ENCODE measurements around the gene ITPKB.

The ITPKB gene

GRCh38 chr1:226738995-226739695, at the start of gene ITPKB:
TSS of gene ITPKB (minus strand) at chr1:226739282. CDS start at chr1:226737458, 1,824 bp downstream.
- peak; percentile 86 for DNase-seq
- Histone ChIP-seq H3K4me2 (ENCODE audit: low read depth, low read length) (peak within 1 kb of the TSS; percentile 71), H3K27me3 (replicated peaks; ENCODE audit: insufficient read depth, low read length) (no peaks in the 10 kb centered on the region)

GRCh38 chr1:226787638-226788037, 48.6 kb upstream of the ITPKB start:
- Histone ChIP-seq H3K4me3 (ENCODE audit: low read length) (no peak overlapping the region), H3F3A (ENCODE audit: insufficient read depth, low read length) (no peaks in the 10 kb centered on the region), H3K9me2 (replicated peaks; ENCODE audit: insufficient read depth, low read length) (no peaks in the 10 kb centered on the region), H4K20me1 (ENCODE audit: insufficient read depth, low read length) (no peaks in the 10 kb centered on the region), H3K4me1 (ENCODE audit: low read length) (no peaks in the 10 kb centered on the region), H3K79me2 (ENCODE audit: low read length) (no peaks in the 10 kb centered on the region), H3K36me3 (replicated peaks; ENCODE audit: insufficient read depth, low read length) (no peaks in the 10 kb centered on the region), H3K27ac (ENCODE audit: low read length) (no peak overlapping the region), H3K4me2 (ENCODE audit: low read depth, low read length) (no peak overlapping the region), H2AFZ (ENCODE audit: low read length) (no peak overlapping the region), H3K9me3 (replicated peaks; ENCODE audit: insufficient read depth, low read length) (no peaks in the 10 kb centered on the region), H3K27me3 (replicated peaks; ENCODE audit: insufficient read depth, low read length) (no peaks in the 10 kb centered on the region), H3K9ac (ENCODE audit: low read length) (no peak overlapping the region)
- no peak for DNase-seq
- TF ChIP-seq EZH2phosphoT487 (IDR thresholded peaks at IDR 0.05; ENCODE audit: low read length): no peak
- no peak for TF ChIP-seq CTCF (IDR thresholded peaks at IDR 0.05; ENCODE audit: low read length)
- no peak for TF ChIP-seq EZH2 (optimal IDR thresholded peaks at IDR 0.05; ENCODE audit: low read depth, low read length)

More at GRCh38 chr1:226738995-226739695, at the start of gene ITPKB:
- TF ChIP-seq EZH2phosphoT487 (IDR thresholded peaks at IDR 0.05; ENCODE audit: low read length): no peak
- TF ChIP-seq EZH2 (optimal IDR thresholded peaks at IDR 0.05; ENCODE audit: low read depth, low read length): no peak
- TF ChIP-seq CTCF (IDR thresholded peaks at IDR 0.05; ENCODE audit: low read length): no peak
- Histone ChIP-seq H3K4me3 (ENCODE audit: low read length) (peak within 1 kb of the TSS; percentile 95), H3K9me3 (replicated peaks; ENCODE audit: insufficient read depth, low read length) (no peaks in the 10 kb centered on the region), H4K20me1 (ENCODE audit: insufficient read depth, low read length) (peaks cover 8% of the 10 kb centered on the region; the same call in 1 of the 2 replicates), H3K4me1 (ENCODE audit: low read length) (peaks cover 42% of the 10 kb centered on the region), H3K36me3 (replicated peaks; ENCODE audit: insufficient read depth, low read length) (0 out of 2 replicates have a peak, but pooled peaks cover 4% of the 10 kb centered on the region), H3K79me2 (ENCODE audit: low read length) (peaks cover 48% of the 10 kb centered on the region), H3K9ac (ENCODE audit: low read length) (peak within 1 kb of the TSS; percentile 88), H3F3A (ENCODE audit: insufficient read depth, low read length) (peaks cover 24% of the 10 kb centered on the region), H3K27ac (ENCODE audit: low read length) (peak within 1 kb of the TSS; percentile 82), H2AFZ (ENCODE audit: low read length) (peak within 1 kb of the TSS; percentile 55), H3K9me2 (replicated peaks; ENCODE audit: insufficient read depth, low read length) (0 out of 2 replicates have a peak, but pooled peaks cover 3% of the 10 kb centered on the region)

GRCh38 chr1:226787071-226787470, 48.0 kb upstream of the ITPKB start:
- Histone ChIP-seq H3K36me3 (replicated peaks; ENCODE audit: insufficient read depth, low read length) (no peaks in the 10 kb centered on the region), H3K79me2 (ENCODE audit: low read length) (no peaks in the 10 kb centered on the region), H3K27me3 (replicated peaks; ENCODE audit: insufficient read depth, low read length) (no peaks in the 10 kb centered on the region), H3K9me2 (replicated peaks; ENCODE audit: insufficient read depth, low read length) (no peaks in the 10 kb centered on the region), H3K4me1 (ENCODE audit: low read length) (no peaks in the 10 kb centered on the region), H3K27ac (ENCODE audit: low read length) (no peak overlapping the region), H3K9ac (ENCODE audit: low read length) (no peak overlapping the region), H2AFZ (ENCODE audit: low read length) (no peak overlapping the region), H3F3A (ENCODE audit: insufficient read depth, low read length) (no peaks in the 10 kb centered on the region), H3K4me2 (ENCODE audit: low read depth, low read length) (no peak overlapping the region), H4K20me1 (ENCODE audit: insufficient read depth, low read length) (no peaks in the 10 kb centered on the region), H3K4me3 (ENCODE audit: low read length) (no peak overlapping the region), H3K9me3 (replicated peaks; ENCODE audit: insufficient read depth, low read length) (no peaks in the 10 kb centered on the region)
- no peak for TF ChIP-seq CTCF (IDR thresholded peaks at IDR 0.05; ENCODE audit: low read length)
- TF ChIP-seq EZH2phosphoT487 (IDR thresholded peaks at IDR 0.05; ENCODE audit: low read length): no peak
- TF ChIP-seq EZH2 (optimal IDR thresholded peaks at IDR 0.05; ENCODE audit: low read depth, low read length): no peak
- no peak for DNase-seq

Data from MM.1S (cell line).